Mesenchymal stem cell (in vitro differentiated cells and primary cell): ENCODE measurements around the gene NSG1.
A peak's percentile ranks its signal among the peaks of the same experiment; 100 is the strongest.

ENCODE experiments used
- DNase-seq: peaks from one replicate; pipeline ENCODE4 v3.0.0-alpha.2; 2013
- H2AFZ ChIP-seq: one replicate; pipeline ENCODE4 v1.6.1; 2013; ENCODE audit warnings: low read depth, mild to moderate bottlenecking, control low read depth, inconsistent platforms, low read length, moderate library complexity
- H2AK5ac ChIP-seq: 2 replicates; pipeline ENCODE4 v1.6.1; 2013; ENCODE audit warnings: low read length, moderate library complexity, mild to moderate bottlenecking, inconsistent platforms; ENCODE audit not compliant: severe bottlenecking
- H2BK120ac ChIP-seq: one replicate; pipeline ENCODE4 v1.6.1; 2013; ENCODE audit warnings: low read depth, mild to moderate bottlenecking, inconsistent platforms, low read length, moderate library complexity
- H2BK12ac ChIP-seq, 2 experiments: one replicate each; pipeline ENCODE4 v1.6.1; 2013; ENCODE audit warnings: inconsistent platforms in 2 of 2, low read length in 2 of 2, mild to moderate bottlenecking in 2 of 2, moderate library complexity in 2 of 2, control low read depth in 1 of 2
- H2BK15ac ChIP-seq: one replicate; pipeline ENCODE4 v1.6.1; 2013; ENCODE audit warnings: mild to moderate bottlenecking, low read depth, inconsistent platforms; ENCODE audit not compliant: poor library complexity, severe bottlenecking
- H2BK5ac ChIP-seq: 2 replicates; pipeline ENCODE4 v1.6.1; 2013; ENCODE audit warnings: low read depth, mild to moderate bottlenecking, low read length, control low read depth, inconsistent platforms; ENCODE audit not compliant: poor library complexity, severe bottlenecking
- H3K14ac ChIP-seq, 2 experiments: one replicate each; pipeline ENCODE4 v1.6.1; 2013; ENCODE audit warnings: inconsistent platforms in 2 of 2, low read length in 2 of 2, control low read depth in 1 of 2, mild to moderate bottlenecking in 1 of 2, moderate library complexity in 1 of 2
- H3K18ac ChIP-seq, 2 experiments: one replicate each; pipeline ENCODE4 v1.6.1; 2013; ENCODE audit warnings: inconsistent platforms in 2 of 2, low read length in 2 of 2, control low read depth in 1 of 2, low read depth in 1 of 2, mild to moderate bottlenecking in 1 of 2
- H3K23ac ChIP-seq, 2 experiments: one replicate each; pipeline ENCODE4 v1.6.1; 2013; ENCODE audit warnings: inconsistent platforms in 2 of 2, low read length in 2 of 2, mild to moderate bottlenecking in 2 of 2, moderate library complexity in 2 of 2, control low read depth in 1 of 2
- H3K27ac ChIP-seq: 2 replicates; pipeline ENCODE4 v1.5.1; 2013; ENCODE audit warnings: mild to moderate bottlenecking, moderate library complexity, low read length, control low read depth, inconsistent platforms; ENCODE audit not compliant: poor library complexity, severe bottlenecking
- H3K27me3 ChIP-seq, 2 experiments: 2 replicates each; pipeline versions ENCODE4 v1.6.1 to v1.7.0; 2013; ENCODE audit warnings: low read length in 2 of 2, mild to moderate bottlenecking in 2 of 2, moderate library complexity in 2 of 2, control low read depth in 1 of 2, inconsistent platforms in 1 of 2; ENCODE audit not compliant: control insufficient read depth in 1 of 2, insufficient read depth in 1 of 2
- H3K36me3 ChIP-seq, 2 experiments: 2 replicates each; pipeline versions ENCODE4 v1.6.1 to v1.7.0; 2013; ENCODE audit warnings: low read length in 2 of 2, control low read depth in 1 of 2, inconsistent platforms in 1 of 2, low read depth in 1 of 2, mild to moderate bottlenecking in 1 of 2; ENCODE audit not compliant: insufficient read depth in 2 of 2, control insufficient read depth in 1 of 2
- H3K4ac ChIP-seq, 2 experiments: one replicate each; pipeline ENCODE4 v1.6.1; 2013; ENCODE audit warnings: inconsistent platforms in 2 of 2, low read length in 2 of 2, mild to moderate bottlenecking in 2 of 2, moderate library complexity in 2 of 2, control low read depth in 1 of 2, low read depth in 1 of 2
- H3K4me1 ChIP-seq: 2 replicates; pipeline ENCODE4 v1.6.1; 2013; ENCODE audit warnings: low read depth, low read length, control low read depth; ENCODE audit not compliant: control insufficient read depth, insufficient read depth
- H3K4me2 ChIP-seq: 2 replicates; pipeline ENCODE4 v1.6.1; 2013; ENCODE audit warnings: low read length, mild to moderate bottlenecking, inconsistent platforms; ENCODE audit not compliant: poor library complexity, severe bottlenecking
- H3K4me3 ChIP-seq, 2 experiments: 2 replicates each; pipeline versions ENCODE4 v1.5.1 to v1.7.0; 2013; ENCODE audit warnings: low read length in 2 of 2, mild to moderate bottlenecking in 2 of 2, control low read depth in 1 of 2, low read depth in 1 of 2; ENCODE audit not compliant: insufficient read depth in 1 of 2
- H3K79me1 ChIP-seq: replicated peaks from 2 replicates; pipeline ENCODE4 v1.6.1; 2013; ENCODE audit warnings: mild to moderate bottlenecking, control low read depth, low read length, inconsistent platforms; ENCODE audit not compliant: poor library complexity, severe bottlenecking
- H3K9ac ChIP-seq: 2 replicates; pipeline ENCODE4 v1.7.0; 2013; ENCODE audit warnings: mild to moderate bottlenecking, low read length, moderate library complexity
- H3K9me3 ChIP-seq: 2 replicates; pipeline ENCODE4 v1.7.0; 2013; ENCODE audit warnings: mild to moderate bottlenecking, low read length; ENCODE audit not compliant: control insufficient read depth
- H4K8ac ChIP-seq: one replicate; pipeline ENCODE4 v1.6.1; 2013; ENCODE audit warnings: inconsistent platforms, mild to moderate bottlenecking, low read length, moderate library complexity
- H4K91ac ChIP-seq: one replicate; pipeline ENCODE4 v1.6.1; 2013; ENCODE audit warnings: mild to moderate bottlenecking, low read length, inconsistent platforms
- WGBS: methylation state at CpG from one replicate; pipeline ENCODE4 v1.1.7; 2013; ENCODE audit warnings: mixed read lengths; 5-methylcytosine and 5-hydroxymethylcytosine counted together

The NSG1 gene

DNA sequence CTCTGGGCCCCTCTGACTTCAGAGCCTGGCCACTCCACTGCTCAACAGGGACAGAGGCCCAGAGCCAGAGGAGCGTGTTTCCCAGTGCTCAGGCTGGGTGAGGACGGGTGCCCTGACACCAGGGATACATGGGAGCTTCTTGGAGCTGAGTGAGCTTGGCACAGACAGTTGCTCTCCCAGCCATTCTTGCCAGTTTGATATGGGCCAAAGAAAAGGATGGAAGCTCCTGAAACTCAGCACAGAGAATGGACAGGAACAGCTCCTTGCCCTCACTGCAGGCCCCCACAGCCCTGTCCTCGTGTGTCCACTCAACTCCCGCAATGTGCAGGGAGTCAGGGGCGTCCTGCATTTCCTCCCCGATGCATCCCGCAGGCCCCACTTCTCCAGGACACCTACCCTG, 38.8 kb downstream of the NSG1 start:
- Histone ChIP-seq H3K79me1 (peaks cover 6% of the 10 kb centered on the region), H2AK5ac (no peak overlapping the region), H2BK120ac (no peak overlapping the region), H3K36me3 (peaks cover 42 to 65% of the 10 kb centered on the region in 2 experiments), H3K14ac (no peak overlapping the region), H3K27me3 (no peaks in the 10 kb centered on the region), H2AFZ (no peak overlapping the region), H2BK5ac (no peak overlapping the region), H2BK15ac (no peak overlapping the region), H3K4me3 (no peak overlapping the region), H3K4ac (no peak overlapping the region), H3K27ac (no peak overlapping the region), H3K4me2 (no peak overlapping the region), H3K18ac (no peak overlapping the region), H4K91ac (no peak overlapping the region), H3K4me1 (peaks cover 15% of the 10 kb centered on the region), H3K23ac (no peak overlapping the region), H4K8ac (no peak overlapping the region), H3K9me3 (no peaks in the 10 kb centered on the region), H2BK12ac (no peak overlapping the region), H3K9ac (no peak overlapping the region)
- 99% methylated on average over 7 of the region's 7 CpGs for WGBS
- DNase-seq: no peak

- Histone ChIP-seq H2BK12ac (peak overlapping the region in 1 of 2 experiments; percentile 29), H3K4me1 (peaks cover 15% of the 10 kb centered on the region), H2BK15ac (no peak overlapping the region), H3K9ac (no peak overlapping the region), H3K14ac (no peak overlapping the region), H3K27ac (no peak overlapping the region), H3K4ac (no peak overlapping the region), H3K4me2 (no peak overlapping the region), H4K91ac (peak overlapping the region; percentile 12), H3K9me3 (no peaks in the 10 kb centered on the region), H2AK5ac (no peak overlapping the region), H3K79me1 (peaks cover 6% of the 10 kb centered on the region), H3K27me3 (no peaks in the 10 kb centered on the region), H3K18ac (no peak overlapping the region), H3K4me3 (no peak overlapping the region), H3K23ac (no peak overlapping the region), H2AFZ (no peak overlapping the region), H2BK5ac (no peak overlapping the region), H2BK120ac (no peak overlapping the region), H4K8ac (peak overlapping the region; percentile 81), H3K36me3 (peaks cover 38 to 58% of the 10 kb centered on the region in 2 experiments)
- DNase-seq: no peak
- 77% methylated on average over 11 of the region's 11 CpGs for WGBS
These were observed 39.7 kb downstream of the NSG1 start for GRCh38 chr4:4426511-4427120.

DNA sequence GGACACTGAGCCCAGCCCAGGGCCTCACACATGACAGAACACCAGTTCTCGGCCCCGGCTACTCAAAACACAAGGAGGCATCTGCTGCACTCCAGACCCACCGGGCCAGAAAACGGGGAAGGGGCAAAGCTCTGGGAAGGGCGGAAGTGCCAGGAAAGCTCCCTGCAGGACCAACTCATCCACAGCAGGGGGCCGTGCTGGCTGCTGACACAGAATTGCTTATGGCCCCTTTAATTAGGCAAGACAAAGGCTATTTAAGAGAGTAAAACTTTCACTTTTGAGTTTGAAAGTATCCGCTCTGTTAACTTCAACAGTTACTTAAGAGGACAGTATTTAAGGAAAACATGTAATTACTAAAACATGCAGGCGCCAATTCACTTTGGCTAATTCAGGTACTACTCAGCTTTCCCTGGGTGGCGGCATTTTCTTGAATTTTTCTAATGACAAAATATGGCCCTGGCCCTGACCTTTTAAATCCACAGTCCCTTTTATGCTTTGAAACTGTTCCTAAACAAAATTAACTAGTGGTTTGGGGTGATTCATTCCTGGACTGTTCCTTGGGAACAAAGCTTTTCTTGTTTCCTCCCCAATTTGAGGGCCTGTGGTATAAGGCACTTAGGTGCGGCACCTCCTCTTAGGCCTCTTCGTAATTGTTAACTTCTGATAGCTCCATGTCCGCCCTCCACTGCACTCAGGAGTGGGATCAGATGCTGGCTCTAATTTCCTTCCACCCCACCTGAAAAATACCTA, 40.4 kb downstream of the NSG1 start:
- 57% methylated on average over 11 of the region's 12 CpGs for WGBS
- no peak overlapping the region for H3K4me2 ChIP-seq

DNA sequence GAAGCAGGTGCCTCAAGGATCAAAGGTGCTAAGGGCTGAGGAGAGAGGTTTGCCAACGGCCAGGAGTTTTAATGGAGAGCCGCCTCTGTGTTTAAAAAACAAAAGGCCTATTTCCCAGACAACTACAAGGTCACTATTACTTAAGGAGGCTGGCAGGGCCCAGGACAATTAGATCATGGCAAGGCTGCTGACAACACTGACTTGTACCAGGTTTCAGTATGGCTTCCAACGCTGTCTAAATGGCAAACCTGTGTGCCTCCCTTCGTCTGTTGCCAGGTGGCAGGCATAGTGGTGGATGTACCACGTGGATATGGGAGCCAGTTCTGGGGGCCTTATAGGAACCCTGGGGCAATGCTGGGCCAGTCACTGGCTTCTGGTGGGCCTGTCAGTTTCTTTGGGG, 41.0 kb downstream of the NSG1 start:
- Histone ChIP-seq H2BK5ac (no peak overlapping the region), H3K4me2 (no peak overlapping the region), H2AK5ac (no peak overlapping the region), H2BK12ac (no peak overlapping the region), H3K4me3 (no peak overlapping the region), H3K27ac (no peak overlapping the region), H3K79me1 (peaks cover 6% of the 10 kb centered on the region), H4K8ac (no peak overlapping the region), H4K91ac (no peak overlapping the region), H3K9me3 (no peaks in the 10 kb centered on the region), H3K9ac (no peak overlapping the region), H3K23ac (no peak overlapping the region), H2BK15ac (no peak overlapping the region), H3K4ac (no peak overlapping the region), H3K4me1 (peaks cover 15% of the 10 kb centered on the region), H3K14ac (no peak overlapping the region), H3K27me3 (no peaks in the 10 kb centered on the region), H3K36me3 (peaks cover 40 to 61% of the 10 kb centered on the region in 2 experiments), H2BK120ac (no peak overlapping the region), H2AFZ (no peak overlapping the region), H3K18ac (no peak overlapping the region)
- 79% methylated on average over 5 of the region's 5 CpGs for WGBS
- DNase-seq: no peak

More for the DNA sequence above, 40.4 kb downstream of the NSG1 start:
- H3K79me1 ChIP-seq: peaks cover 6% of the 10 kb centered on the region
- no peak overlapping the region for H3K14ac ChIP-seq
- no peak overlapping the region for H2AFZ ChIP-seq
- no peak overlapping the region for H2BK120ac ChIP-seq
- H2BK15ac ChIP-seq: no peak overlapping the region
- no peak overlapping the region for H3K9ac ChIP-seq
- H3K4ac ChIP-seq: no peak overlapping the region
- peaks cover 37 to 58% of the 10 kb centered on the region in 2 experiments for H3K36me3 ChIP-seq
- H3K18ac ChIP-seq: no peak overlapping the region
- no peaks in the 10 kb centered on the region for H3K9me3 ChIP-seq
- H2BK12ac ChIP-seq: no peak overlapping the region
- peaks cover 15% of the 10 kb centered on the region for H3K4me1 ChIP-seq
- H2AK5ac ChIP-seq: no peak overlapping the region
- H3K27ac ChIP-seq: no peak overlapping the region
- no peak overlapping the region for H4K91ac ChIP-seq
- H3K27me3 ChIP-seq: no peaks in the 10 kb centered on the region
- H4K8ac ChIP-seq: no peak overlapping the region
- no peak overlapping the region for H3K23ac ChIP-seq
- no peak overlapping the region for H2BK5ac ChIP-seq
- no peak overlapping the region for H3K4me3 ChIP-seq
- DNase-seq: peak; percentile 48
